ENCODE data around the gene SMIM38.

GRCh38 chr11:69140635-69141034 lies 15.1 kb upstream of the SMIM38 start:
- no peak for TF ChIP-seq CTCF (IDR thresholded peaks at IDR 0.05)
- TF ChIP-seq EZH2 (IDR thresholded peaks at IDR 0.05; ENCODE audit: borderline replicate concordance, insufficient read depth, low read depth, low read length, poor library complexity, severe bottlenecking): no peak

All from B cell (primary cell).